ENCODE data around the gene REXO1. TPM values are rescaled to one million over a fixed set of nuclear protein-coding genes. Genes with fewer than 3 reads are reported as not detected.

Gene REXO1
- total and polyA plus RNA-seq, 2 of the 8 experiments (the other 6 are each of a cell fraction or from before 2014, with no cell fraction given): 42.4 to 44.3 TPM

DNA sequence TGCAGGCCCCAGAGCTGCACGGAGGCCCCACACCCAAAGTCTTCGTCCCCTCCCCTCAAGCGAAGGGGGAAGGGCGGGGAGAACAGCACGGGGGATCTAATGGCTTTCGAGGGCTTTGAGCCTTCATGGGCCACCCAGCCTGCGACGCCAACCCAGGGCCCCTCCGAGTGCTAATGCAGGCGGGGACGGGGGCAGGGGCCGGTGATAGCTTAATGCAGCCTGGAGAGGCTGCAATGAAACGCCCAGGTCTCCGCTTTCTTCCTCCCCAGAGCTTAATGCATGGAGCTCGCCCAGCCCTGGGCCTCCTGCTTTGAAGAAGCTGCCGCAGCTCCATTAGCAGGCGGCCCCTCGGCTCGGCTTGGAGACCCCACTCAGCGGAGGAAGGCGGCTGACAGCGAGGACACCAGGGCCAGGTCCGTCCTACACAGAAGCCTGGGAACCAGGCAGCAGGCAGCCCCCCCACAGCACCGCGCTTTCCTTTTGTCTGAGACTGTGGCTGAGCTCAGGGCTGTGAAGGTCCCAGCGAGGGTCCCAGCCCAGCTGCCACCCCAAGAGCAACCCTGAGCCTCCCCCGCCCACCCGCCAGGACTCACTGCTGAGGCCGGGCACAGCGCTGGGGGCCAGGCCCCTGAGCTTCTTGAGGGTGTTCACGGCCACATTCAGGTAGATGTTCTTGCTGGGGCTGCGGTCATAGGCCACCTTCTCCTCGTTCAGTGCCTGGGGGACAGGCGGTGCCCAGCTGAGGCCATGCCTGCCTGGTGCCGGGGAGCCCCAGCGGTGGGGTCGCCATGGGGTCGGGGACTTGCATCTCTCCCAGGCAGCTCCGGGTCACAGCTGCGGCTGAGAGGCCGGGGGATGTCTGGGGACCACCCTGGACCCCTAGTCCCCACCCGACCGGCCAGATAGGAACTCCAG, 28.7 kb downstream of the REXO1 start (continued):
- TF ChIP-seq, protein P1, sequence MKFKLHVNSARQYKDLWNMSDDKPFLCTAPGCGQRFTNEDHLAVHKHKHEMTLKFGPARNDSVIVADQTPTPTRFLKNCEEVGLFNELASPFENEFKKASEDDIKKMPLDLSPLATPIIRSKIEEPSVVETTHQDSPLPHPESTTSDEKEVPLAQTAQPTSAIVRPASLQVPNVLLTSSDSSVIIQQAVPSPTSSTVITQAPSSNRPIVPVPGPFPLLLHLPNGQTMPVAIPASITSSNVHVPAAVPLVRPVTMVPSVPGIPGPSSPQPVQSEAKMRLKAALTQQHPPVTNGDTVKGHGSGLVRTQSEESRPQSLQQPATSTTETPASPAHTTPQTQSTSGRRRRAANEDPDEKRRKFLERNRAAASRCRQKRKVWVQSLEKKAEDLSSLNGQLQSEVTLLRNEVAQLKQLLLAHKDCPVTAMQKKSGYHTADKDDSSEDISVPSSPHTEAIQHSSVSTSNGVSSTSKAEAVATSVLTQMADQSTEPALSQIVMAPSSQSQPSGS (IDR thresholded peaks at IDR 0.05; ENCODE audit: low read length): no peak
- no peak for TF ChIP-seq SIX5 (IDR thresholded peaks at IDR 0.05; ENCODE audit: low read depth, low read length)
- TF ChIP-seq BACH1 (IDR thresholded peaks at IDR 0.05; ENCODE audit: low read length): no peak
- TF ChIP-seq, protein P2, sequence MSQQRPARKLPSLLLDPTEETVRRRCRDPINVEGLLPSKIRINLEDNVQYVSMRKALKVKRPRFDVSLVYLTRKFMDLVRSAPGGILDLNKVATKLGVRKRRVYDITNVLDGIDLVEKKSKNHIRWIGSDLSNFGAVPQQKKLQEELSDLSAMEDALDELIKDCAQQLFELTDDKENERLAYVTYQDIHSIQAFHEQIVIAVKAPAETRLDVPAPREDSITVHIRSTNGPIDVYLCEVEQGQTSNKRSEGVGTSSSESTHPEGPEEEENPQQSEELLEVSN (IDR thresholded peaks at IDR 0.05): no peak
- no peak for TF ChIP-seq SUZ12 (IDR thresholded peaks at IDR 0.05; ENCODE audit: low read length)
- TF ChIP-seq, protein P3, sequence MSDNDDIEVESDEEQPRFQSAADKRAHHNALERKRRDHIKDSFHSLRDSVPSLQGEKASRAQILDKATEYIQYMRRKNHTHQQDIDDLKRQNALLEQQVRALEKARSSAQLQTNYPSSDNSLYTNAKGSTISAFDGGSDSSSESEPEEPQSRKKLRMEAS (IDR thresholded peaks at IDR 0.05): no peak
- TF ChIP-seq YY1 (IDR thresholded peaks at IDR 0.05; ENCODE audit: low read depth, low read length): no peak
- no peak for TF ChIP-seq HDAC2 (IDR thresholded peaks at IDR 0.05; ENCODE audit: borderline replicate concordance in 1 of 2, low read depth in 2 of 2, low read length in 2 of 2)
- no peak for TF ChIP-seq TEAD4 (IDR thresholded peaks at IDR 0.05; ENCODE audit: low read depth, low read length)

Data from H1 (cell line).